HL-60/S4 (cell line): ENCODE results near the gene CLBA1.

Experiments used
- in situ Hi-C: fragments of 300-500 bp; cut with MboI; formaldehyde crosslinking; loops from 2 replicates; pipeline ENCODE4 v1.14.3; 2022; ENCODE audit warnings: low sequenced_read_pairs

Gene CLBA1

DNA sequence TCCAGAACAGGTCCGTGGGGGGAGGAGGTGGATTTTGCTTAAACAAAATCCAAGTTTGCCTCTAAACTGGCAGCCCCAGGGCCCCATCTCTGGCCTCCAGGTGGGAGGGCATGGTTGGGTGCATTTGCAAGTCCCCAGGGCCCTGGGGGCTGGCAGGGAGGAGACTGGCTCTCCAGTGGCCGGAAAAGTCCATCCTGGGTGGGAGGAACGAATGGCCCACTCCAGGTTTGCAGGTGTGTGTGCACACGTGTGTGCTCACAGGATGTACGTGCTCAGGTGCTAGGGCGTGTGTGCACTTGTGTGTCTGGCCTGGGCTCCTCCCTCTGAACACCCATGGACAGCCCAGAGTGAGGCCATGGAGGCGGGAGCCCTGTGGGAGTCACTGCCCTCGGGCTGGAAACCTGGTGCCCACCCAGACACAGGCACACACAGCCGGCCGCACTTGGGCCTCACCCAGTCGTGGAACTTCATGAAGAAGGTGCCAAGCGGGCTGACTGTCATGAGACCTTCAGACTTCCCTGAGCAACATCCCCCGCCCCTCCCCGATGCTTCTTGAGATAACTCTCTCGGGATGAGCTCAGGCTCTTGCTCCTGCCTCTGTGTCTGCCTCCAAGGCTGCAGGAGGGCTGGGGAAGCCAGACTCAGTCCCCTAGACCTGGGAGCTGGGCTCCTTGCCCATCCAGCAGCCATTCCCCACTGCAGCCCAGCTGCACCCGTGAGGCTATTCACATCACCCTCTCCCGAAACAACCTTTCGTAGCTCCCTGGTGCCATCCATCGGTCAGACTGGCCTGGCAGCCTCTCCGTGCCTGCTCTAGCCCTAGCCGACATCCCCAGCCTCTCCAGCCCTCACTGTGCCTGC lies 16.8 kb upstream of the CLBA1 start:
- in situ Hi-C loops: no loop called here

DNA sequence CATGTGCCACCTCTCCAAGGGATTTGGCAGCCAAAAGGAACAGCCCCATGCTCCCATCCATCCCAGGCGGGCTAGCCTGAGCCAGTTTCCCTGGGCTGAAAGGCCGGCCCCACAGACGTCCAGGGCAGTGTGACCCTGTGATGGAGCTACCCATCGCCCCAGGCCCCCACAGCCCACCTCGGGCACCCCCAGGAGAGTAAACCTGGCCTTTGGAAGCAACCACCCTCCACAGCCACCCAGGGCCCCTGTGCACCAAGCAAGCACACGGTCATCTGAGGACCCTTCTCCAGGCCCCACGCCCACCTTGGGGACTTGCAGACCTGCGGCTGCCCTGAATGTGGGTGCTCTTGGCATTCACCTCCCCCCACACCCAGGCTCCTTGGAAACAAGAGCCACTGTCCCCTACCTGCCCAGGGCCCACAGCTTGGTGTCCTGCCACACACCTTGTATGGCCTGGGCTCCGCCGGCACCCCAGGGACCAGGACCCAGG lies 15.8 kb upstream of the CLBA1 start:
- in situ Hi-C loops: loop anchor here (5.0 kb wide), 1 partner anchor 78 kb away; no protein-coding TSS in a partner anchor

DNA sequence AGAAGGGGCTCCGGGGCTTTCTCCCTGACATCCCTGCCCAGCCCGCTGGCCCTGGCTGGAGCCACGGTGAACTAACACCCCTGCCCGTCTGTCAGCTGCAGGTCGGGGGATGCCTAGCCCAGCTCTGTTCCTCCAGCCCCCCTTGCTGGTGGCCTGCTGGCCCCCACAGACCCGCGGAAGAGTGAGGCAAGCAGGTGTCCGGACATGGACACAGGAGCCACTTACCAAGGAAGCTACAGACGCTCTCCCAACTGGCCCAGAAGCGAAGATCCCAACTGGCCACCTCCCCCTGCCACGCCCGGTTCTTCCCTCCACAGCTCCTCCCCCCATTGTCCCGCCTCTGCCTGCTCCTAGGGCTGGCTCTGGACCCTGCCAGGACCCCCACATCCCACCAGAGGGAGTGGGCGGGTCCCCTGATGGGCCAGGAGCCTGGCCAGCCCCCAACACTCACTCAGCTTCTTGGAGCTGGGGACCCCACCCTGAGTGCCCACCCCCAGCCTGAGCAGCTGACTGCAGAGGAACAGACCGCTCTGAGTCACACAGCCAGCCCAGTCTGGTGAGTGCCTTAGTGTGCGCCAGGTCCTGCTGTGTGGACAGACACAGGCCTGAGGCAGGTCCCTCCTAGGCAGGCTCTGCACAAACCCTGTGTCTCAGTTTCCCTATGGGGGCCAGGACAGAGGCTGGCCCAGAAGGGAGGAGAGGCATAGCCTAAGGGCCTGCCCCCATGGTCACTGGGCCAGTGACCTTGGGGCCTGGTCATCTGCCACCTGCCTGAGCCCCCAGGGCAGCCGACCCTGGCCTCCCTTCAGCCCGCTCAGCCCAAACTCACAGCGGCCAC lies 15.1 kb upstream of the CLBA1 start:
- in situ Hi-C loops: loop anchor here (5.0 kb wide), 1 partner anchor 77 kb away; no protein-coding TSS in a partner anchor

DNA sequence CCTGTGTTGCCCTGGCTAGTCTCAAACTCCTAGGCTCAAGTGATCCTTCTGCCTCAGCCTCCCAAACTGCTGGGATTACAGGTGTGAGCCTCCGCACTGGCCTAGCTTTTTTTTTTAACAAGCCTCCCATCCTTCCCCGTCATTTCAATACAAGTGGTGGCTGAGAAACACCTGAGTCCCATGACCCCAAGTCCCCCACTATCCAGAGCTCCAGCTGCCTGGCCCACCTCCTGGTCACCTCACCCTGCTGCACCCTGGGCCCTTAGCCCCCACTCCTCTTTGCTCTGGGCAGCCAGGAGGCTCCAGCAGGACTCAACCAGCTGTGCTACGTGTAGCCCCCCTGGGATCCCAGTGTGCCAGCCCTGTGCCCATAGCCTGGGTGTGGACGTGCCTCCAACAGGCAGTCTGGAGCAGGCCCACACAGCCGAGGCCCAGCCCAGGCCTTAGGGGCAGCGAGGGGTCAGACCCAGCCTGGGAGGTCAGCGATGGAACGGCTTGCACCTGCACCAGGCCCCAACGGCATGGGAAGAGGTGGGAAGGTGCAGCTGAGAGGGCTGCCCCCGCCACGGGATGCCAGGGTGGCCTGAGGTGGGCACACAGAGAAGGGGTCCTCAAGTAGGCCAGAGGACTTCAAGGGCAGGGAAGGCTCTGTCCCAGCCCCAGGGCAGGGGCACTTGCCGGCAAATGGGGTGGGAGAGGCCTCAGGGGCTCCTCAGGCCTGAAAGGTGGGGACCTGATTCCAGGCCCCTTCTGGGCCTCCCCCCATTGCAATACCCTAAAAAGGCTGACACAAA lies 13.9 kb upstream of the CLBA1 start:
- in situ Hi-C loops: loop anchor here (5.0 kb wide), 1 partner anchor 76 kb away; no protein-coding TSS in a partner anchor

DNA sequence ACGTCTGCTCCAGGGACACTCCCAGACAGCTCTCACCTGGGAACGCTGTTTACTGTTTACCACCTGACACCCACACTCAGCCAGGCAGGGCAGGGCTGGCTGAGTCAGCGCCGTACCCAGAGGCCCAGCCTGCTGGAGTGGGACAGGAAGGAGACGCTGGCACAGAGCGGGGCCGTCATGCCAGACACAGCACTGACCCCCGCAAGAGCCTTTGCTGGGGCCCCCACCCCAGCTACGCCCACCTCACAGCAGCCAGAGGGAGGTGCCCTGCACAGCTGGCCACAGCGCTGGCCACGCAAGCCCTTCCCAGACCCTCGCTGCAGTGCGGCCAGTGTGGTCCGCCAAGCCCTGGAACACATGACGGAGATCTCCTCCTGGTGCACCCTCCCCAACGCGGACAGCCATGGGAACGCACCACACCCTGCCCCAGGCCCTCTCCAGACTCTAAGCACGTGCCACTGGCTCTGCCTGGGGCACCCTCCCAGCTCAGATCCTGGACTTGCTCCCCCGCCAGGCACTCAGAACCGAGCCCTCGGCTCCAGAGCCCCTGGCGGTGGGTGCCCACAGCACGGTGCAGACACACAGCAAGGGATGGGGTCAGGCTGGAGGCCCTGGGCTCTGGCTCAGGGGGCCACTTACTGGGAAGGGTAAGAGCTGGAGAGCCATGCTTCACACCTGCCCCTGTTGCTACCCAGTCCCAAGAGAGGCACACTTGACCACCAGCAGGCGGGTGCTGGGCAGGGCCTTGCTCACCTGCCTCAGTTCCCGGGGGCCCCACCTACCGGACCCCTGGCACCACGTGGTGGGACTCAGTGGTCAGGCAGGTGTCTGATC lies 13.1 kb upstream of the CLBA1 start:
- in situ Hi-C loops: loop anchor here (5.0 kb wide), 1 partner anchor 75 kb away; no protein-coding TSS in a partner anchor

DNA sequence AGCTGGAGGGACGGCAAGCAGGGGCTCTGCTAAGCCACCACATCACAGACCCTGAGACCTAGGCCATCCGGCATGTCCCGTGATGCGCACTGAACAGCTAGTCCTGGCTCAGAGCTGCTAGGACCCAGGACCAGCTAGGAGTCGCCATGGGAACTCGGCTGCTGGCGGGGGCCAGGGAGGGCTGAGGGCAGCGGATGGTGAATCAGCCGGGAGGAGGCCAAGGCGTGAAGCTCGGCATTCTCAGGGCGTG lies 12.5 kb upstream of the CLBA1 start:
- in situ Hi-C loops: loop anchor here (5.0 kb wide), 1 partner anchor 74 kb away; no protein-coding TSS in a partner anchor

DNA sequence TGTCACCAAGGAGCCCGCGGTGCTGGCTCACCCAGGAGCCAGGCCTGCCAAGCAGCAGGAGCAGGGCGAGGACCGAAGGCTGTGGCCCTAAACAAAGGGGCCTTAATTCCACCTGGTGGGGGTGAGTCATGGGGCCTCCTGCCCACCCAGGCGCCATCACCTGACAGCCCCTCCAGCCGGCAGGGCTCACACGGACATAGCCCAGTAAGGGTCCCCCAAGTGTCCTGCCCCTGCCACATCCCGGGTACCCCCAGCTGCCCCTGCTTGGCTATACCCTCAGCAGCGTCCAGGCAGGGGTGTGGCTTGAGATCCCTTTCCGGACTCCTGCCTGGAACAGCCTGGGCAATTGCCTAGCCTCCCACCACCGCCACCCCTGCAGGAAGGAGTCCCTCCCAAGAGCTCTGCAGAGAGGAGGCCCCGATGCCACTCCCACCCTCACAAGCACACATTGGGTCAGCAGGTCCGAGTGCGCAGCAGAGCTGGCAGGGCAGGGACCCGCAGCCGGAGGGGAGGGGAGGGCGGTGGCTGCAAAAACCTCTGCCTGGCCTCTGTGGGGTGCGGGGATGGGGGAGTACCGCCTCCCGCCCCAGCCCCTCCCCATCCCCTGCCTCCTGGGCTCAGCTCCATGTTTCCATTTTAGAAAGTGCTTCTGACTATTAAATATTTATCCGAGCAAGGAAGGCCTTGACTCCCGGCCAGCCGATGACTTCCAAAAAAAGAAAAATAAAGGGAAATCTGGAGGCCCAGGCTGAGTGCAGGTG lies 12.0 kb upstream of the CLBA1 start:
- in situ Hi-C loops: loop anchor here (5.0 kb wide), 1 partner anchor 74 kb away; no protein-coding TSS in a partner anchor

DNA sequence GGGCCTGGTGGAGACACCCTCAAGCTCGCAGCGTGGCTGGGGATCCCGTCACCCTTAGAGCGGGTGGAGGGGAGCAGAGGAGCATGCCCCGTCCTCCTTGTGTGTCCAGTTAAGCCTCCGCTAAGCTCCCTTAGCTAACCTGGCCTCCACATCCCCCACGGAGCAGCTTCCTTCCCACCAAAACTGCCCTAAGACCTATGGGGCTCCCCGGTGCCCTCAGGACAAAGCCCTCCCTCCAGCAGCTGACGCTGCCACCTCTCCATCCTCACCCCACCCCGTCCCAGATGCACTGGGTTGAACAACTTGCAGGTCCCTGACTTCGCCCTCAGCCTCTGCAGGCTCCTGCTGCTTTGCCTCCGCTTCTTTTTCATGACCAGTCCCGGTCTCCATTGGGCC lies 11.4 kb upstream of the CLBA1 start:
- in situ Hi-C loops: loop anchor here (5.0 kb wide), 1 partner anchor 73 kb away; no protein-coding TSS in a partner anchor

DNA sequence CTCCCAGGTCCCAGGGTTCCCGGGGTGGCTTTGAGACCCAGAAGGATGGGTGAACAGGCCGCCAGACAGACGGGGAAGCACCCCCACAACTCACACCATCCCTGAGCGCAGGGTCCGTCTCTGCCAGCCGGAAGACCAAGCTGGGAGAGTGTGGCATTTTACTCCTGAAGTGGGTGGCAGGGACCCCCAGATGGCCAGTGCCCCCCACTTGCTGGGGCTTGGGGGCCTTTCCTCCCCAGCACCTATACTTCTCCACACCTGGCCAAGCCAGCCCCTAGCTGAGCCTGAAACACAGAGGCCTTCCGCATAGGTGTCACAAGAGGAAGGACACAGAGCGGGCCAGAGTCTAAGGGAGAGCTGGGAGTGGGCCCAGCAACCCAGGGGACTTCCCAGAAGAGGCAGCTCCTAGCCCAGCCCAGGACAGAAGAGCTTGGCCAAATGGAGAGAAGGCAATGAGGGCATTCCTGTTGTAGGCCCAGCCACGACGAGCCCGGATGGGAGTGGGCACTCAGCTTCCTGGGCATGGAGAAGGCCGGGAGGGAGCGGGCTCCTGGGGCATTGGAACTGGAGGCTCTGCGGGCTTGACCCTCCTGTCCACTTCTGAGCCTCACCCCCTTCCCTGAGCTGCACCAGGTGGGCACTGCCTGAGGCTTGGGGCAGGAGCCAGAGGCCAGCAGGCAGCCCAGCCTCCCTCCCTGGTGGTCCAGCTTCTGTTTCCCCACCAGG lies 10.8 kb upstream of the CLBA1 start:
- in situ Hi-C loops: loop anchor here (5.0 kb wide), 1 partner anchor 72 kb away; no protein-coding TSS in a partner anchor

DNA sequence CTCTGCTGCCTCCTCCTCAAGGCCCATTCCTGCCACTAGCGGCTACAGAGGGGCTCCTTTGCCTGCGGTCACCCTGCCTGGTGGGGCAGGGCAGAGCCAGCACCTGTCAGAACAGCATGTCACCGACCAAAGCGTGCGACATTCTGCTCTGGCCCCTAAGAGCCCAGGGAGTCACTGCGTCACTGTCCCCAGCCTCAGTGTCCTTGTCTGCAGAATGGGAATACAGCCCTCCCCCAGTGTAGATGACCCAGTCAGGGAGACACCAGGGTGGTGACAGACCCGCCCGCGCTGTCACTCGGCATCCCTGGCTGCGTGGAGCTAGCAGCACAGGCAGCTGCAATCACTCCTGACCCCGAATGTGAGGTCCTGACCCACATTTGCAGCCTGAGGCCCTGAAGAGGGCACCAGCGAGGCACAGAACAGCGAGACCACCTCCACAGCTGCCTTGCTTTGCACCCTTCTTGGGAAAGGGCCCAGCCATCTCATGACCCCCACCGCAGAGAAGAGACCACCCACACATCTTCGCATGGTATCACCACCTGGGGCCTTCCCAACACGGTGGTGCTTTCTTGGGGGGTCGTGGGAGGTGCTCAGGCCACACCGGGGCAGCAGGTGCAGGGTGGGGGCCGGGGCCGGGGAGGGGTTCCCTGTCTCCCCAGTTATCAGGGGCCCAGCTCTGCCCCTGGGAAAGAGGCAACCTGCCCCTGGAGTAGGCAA lies 9.9 kb upstream of the CLBA1 start:
- in situ Hi-C loops: no loop called here

DNA sequence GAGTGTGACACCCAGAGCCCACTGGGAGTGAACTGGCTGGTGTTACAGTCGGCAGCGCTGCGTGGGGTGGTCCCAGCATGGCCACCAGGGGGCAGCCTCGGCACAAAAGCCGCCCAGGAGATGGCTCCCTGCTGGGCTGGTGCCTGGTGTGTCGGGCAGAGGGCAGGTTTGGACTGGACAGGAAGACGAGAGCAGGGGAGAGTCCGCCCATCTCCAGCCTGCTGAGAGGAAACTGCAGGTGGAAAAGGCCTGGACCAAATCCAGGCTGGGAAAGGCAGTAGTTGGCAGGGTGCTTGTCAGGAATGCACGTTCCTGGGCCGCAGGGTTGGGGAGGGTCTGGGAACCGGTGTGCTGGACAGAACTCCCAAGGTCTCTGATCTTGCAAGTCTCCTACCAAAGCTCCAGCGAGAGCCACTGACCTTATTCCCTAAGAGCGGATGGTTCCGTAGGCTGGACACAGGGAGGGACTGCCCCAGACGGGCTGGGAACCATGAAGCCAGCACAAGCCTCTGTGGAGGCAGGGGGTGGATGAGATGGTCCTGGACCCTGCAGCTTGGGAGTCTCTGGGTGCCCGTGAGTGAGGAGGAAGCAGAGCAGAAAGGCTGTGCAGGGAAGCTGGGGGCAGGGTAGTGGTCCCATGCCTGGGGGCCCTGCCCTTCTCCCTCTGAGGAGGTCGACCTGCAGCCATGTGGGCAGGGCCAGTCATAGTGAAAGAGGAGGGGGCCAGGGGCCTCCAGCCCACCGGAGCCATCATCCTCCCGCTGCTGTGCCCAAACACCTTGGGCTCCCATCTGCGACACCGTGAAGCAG lies 9.2 kb upstream of the CLBA1 start:
- in situ Hi-C loops: no loop called here

DNA sequence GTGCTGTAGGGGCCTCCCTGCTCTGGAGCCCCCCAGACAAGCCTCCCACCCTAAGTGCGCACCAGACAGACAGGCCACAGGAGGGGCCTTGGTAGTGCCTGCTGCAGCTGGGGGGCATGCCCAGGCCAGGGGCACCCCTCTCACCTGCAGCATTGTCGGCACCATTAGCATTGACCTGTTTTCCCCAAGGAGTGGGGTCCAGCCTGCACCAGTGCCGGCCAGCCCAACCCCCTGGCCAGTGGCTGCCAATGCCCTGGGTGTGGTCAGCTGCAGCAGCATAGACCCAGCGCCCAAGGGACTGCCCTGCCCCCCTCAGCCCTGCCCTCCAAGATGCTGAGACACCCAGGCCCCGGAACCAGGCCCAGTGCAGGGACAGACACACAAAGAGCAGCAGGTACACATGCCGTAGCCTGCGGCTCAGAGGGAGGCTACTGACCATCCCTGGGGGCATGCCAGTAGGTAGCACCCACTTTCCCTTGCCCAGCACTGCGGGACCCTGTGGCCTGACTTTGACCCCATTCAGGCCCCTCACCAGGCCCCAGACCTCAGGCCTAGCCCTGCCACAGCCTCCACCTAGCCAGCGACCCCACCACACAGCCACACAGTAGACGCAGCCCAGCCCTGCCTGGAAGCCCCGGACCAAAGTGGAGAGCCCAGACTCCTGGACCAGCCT lies 8.4 kb upstream of the CLBA1 start:
- in situ Hi-C loops: no loop called here

DNA sequence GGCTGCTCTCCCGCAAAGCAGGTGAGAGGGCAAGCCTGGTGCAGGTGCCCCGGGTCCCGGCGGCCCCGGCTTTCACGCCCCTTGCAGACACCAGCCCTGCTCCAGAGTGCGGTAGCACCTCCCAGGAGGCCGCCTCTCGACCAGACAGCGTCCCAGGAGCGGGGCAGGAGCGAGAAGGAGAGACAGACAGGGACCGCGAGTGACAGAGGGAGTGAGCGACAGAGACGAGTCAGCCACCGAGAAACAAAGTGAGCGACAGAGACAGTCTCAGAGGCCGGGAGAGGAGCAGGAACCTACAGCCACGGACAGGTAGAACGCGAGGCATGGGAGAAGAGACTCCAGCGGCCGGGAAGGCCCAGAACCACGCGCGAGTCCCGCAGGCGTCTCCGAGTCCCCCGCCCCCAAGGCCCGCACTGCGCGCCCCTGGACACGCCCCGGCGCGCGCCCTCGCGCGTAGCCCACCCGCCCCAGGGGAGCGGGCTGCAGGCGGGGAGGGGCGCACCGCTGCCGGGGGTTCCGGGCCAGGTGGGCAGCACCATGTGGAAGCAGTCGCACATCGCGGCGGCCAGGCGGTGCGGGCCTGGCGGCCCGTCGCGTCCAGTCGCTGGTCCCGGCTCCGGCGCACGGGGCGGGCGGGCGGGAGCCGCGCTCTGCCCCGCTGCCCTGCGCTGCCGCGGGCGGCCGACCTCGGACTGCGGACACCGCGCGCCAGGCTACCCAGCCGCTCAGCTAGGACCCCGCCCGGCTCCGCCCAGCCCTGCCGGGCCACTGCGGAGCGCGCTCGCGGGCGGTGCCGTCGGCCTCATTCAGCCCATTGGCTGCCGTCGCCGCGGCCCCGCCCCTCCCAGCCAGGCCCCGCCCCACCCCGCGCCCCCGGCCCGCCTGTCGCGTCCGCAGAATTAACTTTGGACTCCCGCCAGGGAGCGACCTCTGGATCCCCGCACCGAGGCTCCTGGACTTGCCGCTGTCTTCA lies 7.6 kb upstream of the CLBA1 start, which contains the start of gene AHNAK2:
Gene AHNAK2 (minus strand): TSS at position 694 of the 973 bp plus-strand sequence. CDS start 137 bp downstream, at position 557.
- in situ Hi-C loops: no loop called here

DNA sequence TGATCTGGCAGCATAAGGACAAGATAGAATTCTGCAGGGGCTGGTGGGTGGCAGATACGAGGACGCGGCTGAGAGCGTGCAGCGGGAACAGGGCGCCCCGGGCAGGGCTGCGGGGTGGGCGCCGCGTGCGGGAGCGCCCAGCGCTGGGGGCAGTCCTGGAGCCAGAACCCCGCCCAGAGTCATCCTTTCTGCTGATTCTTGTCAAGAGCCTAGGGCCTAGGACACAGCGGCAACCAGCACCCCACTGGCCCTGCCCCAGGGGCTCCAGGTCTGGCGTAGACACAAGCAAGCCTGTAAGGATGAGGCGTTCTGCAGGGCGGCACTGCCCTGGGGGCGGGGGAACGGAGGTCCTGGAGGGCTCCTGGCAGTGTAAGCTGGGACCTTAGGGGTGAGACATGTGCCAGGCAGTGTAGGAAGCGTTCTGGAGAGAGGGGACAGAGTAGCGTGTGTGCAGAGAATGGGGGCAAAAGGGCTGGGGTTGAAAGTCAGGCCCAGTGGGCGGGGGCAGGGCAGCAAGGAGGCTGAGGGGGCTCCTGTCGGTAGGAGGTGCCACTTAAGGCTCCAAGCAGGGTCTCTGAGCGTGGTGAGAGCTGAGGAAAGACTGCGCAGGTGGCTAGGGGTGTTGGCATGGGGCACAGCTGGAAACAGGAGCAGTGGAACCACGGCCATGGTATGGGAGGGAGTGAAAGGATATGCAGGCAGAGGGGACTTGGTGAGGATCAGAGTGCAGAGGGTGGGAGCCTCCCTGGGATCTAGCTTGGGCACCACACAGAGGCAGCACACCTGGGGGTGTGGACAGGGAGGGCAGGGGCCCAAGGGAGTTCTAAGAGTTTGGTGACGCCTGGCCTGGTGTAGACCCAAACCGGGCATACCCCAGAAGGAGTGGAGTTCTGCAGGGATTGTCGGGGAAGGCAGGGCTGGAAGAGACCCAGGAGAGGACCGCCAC lies 6.6 kb upstream of the CLBA1 start:
- in situ Hi-C loops: no loop called here
